Gastroesophageal sphincter (tissue), 4 donors: ENCODE measurements around the gene ARID1B. TPM values are rescaled to one million over a fixed set of nuclear protein-coding genes. Genes with fewer than 3 reads are reported as not detected.

Experiments used
- ATAC-seq: fragments of 150-250 bp; one replicate; pipeline ENCODE4 v1.9.1; 2016; ENCODE audit warnings: mild to moderate bottlenecking, moderate library complexity
- H3K27ac ChIP-seq, 4 donors: fragments of 200-600 bp; sonication (generic) in 3 of 4; 1 replicate in 3 of 4; 2 replicates in 1 of 4; pipeline ENCODE4 v1.5.1; 2016 to 2019
- H3K27me3 ChIP-seq: fragments of 200-600 bp; sonication (generic); one replicate; pipeline ENCODE4 v1.5.1; 2019
- H3K36me3 ChIP-seq, 2 donors: fragments of 200-600 bp; sonication (generic); one replicate each; pipeline ENCODE4 v1.5.1; 2019; ENCODE audit warnings: control low read depth in 1 of 2
- H3K4me1 ChIP-seq, 3 donors: fragments of 200-600 bp; sonication (generic); 1 replicate in 2 of 3; 2 replicates in 1 of 3; pipeline ENCODE4 v1.5.1; 2016 to 2019; ENCODE audit warnings: control low read depth in 2 of 3
- H3K4me3 ChIP-seq, 2 donors: fragments of 200-600 bp; sonication (generic); one replicate each; pipeline ENCODE4 v1.5.1; 2019; ENCODE audit warnings: mild to moderate bottlenecking in 1 of 2, moderate library complexity in 1 of 2
- H3K9me3 ChIP-seq, 3 donors: fragments of 200-600 bp; sonication (generic); one replicate each; pipeline ENCODE4 v1.5.1; 2017 to 2019; ENCODE audit warnings: control low read depth in 2 of 3
- EP300 ChIP-seq: sonication (generic); formaldehyde crosslinking; IDR thresholded peaks from one replicate; pipeline ENCODE4 v1.6.1; 2017; ENCODE audit warnings: antibody characterized with exemption, mild to moderate bottlenecking
- POLR2A ChIP-seq, 2 donors: fragments of 450-650 bp; IDR thresholded peaks; one replicate each; pipeline ENCODE4 v1.6.1; 2017; ENCODE audit warnings: antibody characterized with exemption in 2 of 2, mild to moderate bottlenecking in 2 of 2, moderate library complexity in 1 of 2
- POLR2AphosphoS5 ChIP-seq: sonication (generic); formaldehyde crosslinking; IDR thresholded peaks from one replicate; pipeline ENCODE4 v1.6.1; 2017; ENCODE audit warnings: antibody characterized with exemption
- WGBS, 2 donors: methylation state at CpG; one replicate each; pipeline ENCODE4 v1.1.5; 2018; ENCODE audit warnings: low coverage in 1 of 2; 5-methylcytosine and 5-hydroxymethylcytosine counted together
- total RNA-seq, 4 donors: library from RNA; depleted of rRNA; stranded (reverse); fragments of >200 nt; gene quantifications; one replicate each; pipeline ENCODE4 v1.1.0, GENCODE V29; 2016
- TF ChIP-seq, protein P1 (sequence below), 4 experiments: fragments of 200-600 bp in 2 of 4; fragments of 450-650 bp in 2 of 4; sonication (generic) in 1 of 4; IDR thresholded peaks; one replicate each; pipeline ENCODE4 v1.5.1; 2017 to 2019; ENCODE audit warnings: antibody characterized with exemption in 4 of 4, mild to moderate bottlenecking in 2 of 4, moderate library complexity in 2 of 4

ARID1B gene
- total RNA-seq, 4 donors from 2014 or later, result 40.0 to 106 (median 79.7) TPM

DNA sequence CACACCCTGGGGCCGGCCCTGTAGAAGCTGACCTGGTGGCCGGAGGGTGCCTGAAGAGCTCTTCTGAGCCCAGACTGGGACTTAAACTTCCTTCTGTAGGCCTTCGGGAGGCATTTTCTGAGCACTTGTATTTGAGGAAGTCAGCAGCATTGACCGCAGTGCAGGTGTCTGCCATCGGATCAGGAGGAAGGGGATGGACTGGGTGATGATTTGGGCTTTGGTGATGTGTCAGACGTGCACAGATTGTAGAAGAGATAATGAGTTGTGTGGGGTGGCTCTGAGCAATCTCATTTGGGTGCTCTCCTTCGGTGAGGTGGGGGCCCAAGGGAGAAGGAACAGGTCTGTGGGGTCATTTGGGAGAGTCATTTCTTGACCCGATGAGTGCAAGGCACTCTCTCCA lies 150.9 kb downstream of the ARID1B start:
- Histone ChIP-seq H3K4me3 (no peak overlapping the region), H3K9me3 (no peaks in the 10 kb centered on the region), H3K27ac (no peak overlapping the region), H3K36me3 (no peaks in the 10 kb centered on the region), H3K27me3 (no peaks in the 10 kb centered on the region), H3K4me1 (peaks cover 0 to 51% (median 14%) of the 10 kb centered on the region in 3 donors)
- no peak for TF ChIP-seq EP300
- TF ChIP-seq POLR2A (IDR thresholded peaks at IDR 0.05), result no peak
- no peak for TF ChIP-seq POLR2AphosphoS5
- TF ChIP-seq, protein P1, sequence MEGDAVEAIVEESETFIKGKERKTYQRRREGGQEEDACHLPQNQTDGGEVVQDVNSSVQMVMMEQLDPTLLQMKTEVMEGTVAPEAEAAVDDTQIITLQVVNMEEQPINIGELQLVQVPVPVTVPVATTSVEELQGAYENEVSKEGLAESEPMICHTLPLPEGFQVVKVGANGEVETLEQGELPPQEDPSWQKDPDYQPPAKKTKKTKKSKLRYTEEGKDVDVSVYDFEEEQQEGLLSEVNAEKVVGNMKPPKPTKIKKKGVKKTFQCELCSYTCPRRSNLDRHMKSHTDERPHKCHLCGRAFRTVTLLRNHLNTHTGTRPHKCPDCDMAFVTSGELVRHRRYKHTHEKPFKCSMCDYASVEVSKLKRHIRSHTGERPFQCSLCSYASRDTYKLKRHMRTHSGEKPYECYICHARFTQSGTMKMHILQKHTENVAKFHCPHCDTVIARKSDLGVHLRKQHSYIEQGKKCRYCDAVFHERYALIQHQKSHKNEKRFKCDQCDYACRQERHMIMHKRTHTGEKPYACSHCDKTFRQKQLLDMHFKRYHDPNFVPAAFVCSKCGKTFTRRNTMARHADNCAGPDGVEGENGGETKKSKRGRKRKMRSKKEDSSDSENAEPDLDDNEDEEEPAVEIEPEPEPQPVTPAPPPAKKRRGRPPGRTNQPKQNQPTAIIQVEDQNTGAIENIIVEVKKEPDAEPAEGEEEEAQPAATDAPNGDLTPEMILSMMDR (IDR thresholded peaks at IDR 0.05), result no peak
- WGBS, 2 donors, result 84 to 92% methylated on average over 6 of the region's 8 CpGs
- ATAC-seq, result no peak

DNA sequence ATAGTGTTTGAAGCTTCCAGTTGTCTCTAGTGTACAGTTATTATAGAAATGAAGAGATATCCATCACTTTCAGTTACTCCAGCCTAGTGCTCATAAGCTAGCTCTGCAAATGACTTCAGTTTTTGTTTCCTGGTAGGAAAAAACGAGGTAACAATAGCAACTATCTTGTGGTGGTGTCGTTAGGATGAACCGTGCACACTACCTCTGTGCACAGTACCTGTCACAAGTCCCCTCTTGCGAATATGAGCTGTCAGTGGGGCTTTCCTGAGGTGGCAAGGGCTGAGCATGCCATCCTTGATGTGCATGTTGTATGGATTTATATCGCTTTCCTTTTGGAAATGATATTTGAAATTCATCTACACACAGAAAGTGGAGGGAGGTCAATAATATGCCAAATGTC lies 151.8 kb downstream of the ARID1B start:
- peaks cover 0 to 59% (median 18%) of the 10 kb centered on the region in 3 donors for H3K4me1 ChIP-seq
- TF ChIP-seq, protein P1 (IDR thresholded peaks at IDR 0.05), result no peak
- TF ChIP-seq POLR2AphosphoS5 (no peak), EP300 (no peak), POLR2A (IDR thresholded peaks at IDR 0.05) (no peak)

DNA sequence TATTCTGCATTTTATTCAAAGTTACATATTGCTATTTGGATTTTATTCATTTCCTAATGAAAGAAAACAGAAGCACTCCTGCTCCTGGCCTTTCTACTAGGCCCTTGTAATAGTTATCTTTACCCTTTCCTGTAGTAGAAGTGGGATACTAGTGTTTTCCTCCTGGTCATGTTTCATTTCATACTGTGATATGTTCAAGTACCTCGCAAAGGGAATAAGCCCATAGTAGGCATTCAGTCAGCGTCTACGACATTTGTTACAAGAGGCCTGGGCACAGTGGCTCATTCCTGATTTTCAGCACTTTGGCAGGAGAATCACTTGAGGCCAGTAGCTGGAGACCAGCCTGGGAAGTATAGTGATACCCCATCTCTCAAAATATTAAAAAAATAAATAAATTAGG lies 154.1 kb downstream of the ARID1B start:
- WGBS, 2 donors, result 100% methylated on average over 1 to 2 of the region's 3 CpGs
- ATAC-seq, result no peak
- H3K9me3 ChIP-seq, result no peaks in the 10 kb centered on the region
- no peaks in the 10 kb centered on the region for H3K27me3 ChIP-seq
- peaks cover 0 to 52% (median 13%) of the 10 kb centered on the region in 3 donors for H3K4me1 ChIP-seq
- no peak overlapping the region for H3K4me3 ChIP-seq
- H3K36me3 ChIP-seq, result no peaks in the 10 kb centered on the region
- no peak overlapping the region for H3K27ac ChIP-seq
- TF ChIP-seq, protein P1 (IDR thresholded peaks at IDR 0.05), result no peak
- TF ChIP-seq EP300 (no peak), POLR2A (IDR thresholded peaks at IDR 0.05) (no peak), POLR2AphosphoS5 (no peak)

More for the DNA sequence above, 151.8 kb downstream of the ARID1B start:
- Histone ChIP-seq H3K27me3 (no peaks in the 10 kb centered on the region), H3K9me3 (no peaks in the 10 kb centered on the region), H3K36me3 (no peaks in the 10 kb centered on the region), H3K4me3 (no peak overlapping the region), H3K27ac (no peak overlapping the region)
- ATAC-seq, result no peak
- 83% methylated on average over 1 to 3 of the region's 5 CpGs for WGBS, 2 donors

DNA sequence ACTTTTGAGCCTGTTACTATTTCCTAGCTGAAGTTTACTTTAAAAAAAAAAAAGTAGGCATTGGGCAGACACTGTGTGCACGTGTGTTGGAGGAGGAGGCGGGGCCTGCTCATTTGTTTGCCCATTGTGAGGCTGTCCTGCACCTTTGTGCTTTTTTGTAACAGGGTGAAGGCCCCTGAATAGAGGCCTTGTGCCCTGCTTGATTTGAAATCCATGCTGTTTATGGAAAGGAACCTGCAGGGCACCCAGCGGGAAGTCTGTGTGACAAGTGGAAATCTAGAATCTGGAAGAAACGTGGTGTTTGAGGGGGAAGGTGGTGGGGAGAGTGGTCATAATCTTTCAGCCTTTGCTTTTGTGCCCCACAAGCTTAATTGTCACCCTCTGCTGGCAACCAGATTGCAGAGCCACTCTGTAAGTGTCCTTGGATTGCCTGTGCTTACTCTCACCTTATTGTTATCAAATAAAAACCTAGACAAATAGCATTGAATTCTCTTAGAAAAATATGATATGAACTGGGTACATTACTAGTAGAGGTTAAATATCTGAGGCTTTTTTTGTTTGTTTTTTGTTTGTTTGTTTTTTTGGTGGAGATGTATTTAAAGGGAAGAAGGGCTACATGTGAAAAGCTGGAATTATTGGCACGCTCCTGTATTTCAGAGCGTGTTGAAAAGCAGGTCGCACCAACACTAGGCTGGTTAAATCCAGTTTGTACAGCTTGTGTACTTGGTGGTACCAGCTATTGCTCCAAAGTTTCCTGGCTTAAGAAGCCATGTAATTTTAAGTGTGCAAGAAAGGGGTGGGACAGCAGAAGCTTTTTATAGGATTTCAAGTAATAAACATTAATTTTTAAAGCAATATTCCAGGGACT lies 156.3 kb downstream of the ARID1B start:
- 59% methylated on average over 7 of the region's 7 CpGs for WGBS, 2 donors
- ATAC-seq, result no peak
- Histone ChIP-seq H3K27me3 (no peaks in the 10 kb centered on the region), H3K27ac (no peak overlapping the region), H3K36me3 (no peaks in the 10 kb centered on the region), H3K4me1 (peaks cover 0 to 48% (median 8%) of the 10 kb centered on the region in 3 donors), H3K9me3 (no peaks in the 10 kb centered on the region), H3K4me3 (no peak overlapping the region)
- no peak for TF ChIP-seq POLR2AphosphoS5
- no peak for TF ChIP-seq POLR2A (IDR thresholded peaks at IDR 0.05)
- TF ChIP-seq EP300, result no peak
- TF ChIP-seq, protein P1 (IDR thresholded peaks at IDR 0.05), result no peak

DNA sequence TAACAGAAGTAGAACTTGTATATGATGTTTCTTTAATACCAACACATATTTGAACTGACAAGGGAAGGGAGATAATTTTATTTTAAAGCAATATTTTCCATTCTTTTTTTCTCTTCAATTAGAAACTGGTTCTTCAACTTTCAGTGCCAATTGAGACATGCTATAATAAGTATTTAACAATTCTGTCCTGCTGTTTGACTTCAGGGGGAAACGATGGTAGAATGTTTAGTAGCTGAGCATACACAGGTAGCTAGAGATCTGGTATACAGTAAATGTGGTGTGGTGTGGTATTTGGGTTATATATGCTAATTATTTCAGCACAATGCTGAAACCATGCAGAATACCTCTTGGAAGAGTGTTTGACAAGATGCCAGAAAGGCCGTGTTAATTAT lies 156.9 kb downstream of the ARID1B start:
- H3K36me3 ChIP-seq, result no peaks in the 10 kb centered on the region
- H3K4me1 ChIP-seq, result peaks cover 0 to 55% (median 8%) of the 10 kb centered on the region in 3 donors
- H3K27me3 ChIP-seq, result no peaks in the 10 kb centered on the region
- ATAC-seq, result no peak
- no peak overlapping the region for H3K27ac ChIP-seq
- no peak overlapping the region for H3K4me3 ChIP-seq
- H3K9me3 ChIP-seq, result no peaks in the 10 kb centered on the region
- 51 to 69% methylated on average over 2 of the region's 2 CpGs for WGBS, 2 donors
- TF ChIP-seq EP300 (no peak), POLR2A (IDR thresholded peaks at IDR 0.05) (no peak), POLR2AphosphoS5 (no peak)
- TF ChIP-seq, protein P1 (IDR thresholded peaks at IDR 0.05), result no peak
